GM12878 (cell line): ENCODE results near the gene PPP1R3E. TPM values are rescaled to one million over a fixed set of nuclear protein-coding genes. Genes with fewer than 3 reads are reported as not detected.

Source experiments
- ATAC-seq: fragments of 200-7000 bp; cut with Tn5 transposase; 3 replicates; pipeline ENCODE4 v1.9.1; 2020; ENCODE audit warnings: mild to moderate bottlenecking, moderate library complexity
- BruUV-seq: library from RNA; stranded (reverse); fragments of 400-500 nt; replicated peaks from 2 replicates; lab custom pipeline; 2021; lab: Mats Ljungman, UMichigan
- CTCF ChIA-PET: fragments of 300-600 bp; sonication (Branson Sonifier 250); formaldehyde crosslinking; extraction: SDS; loops from one replicate; lab custom pipeline; 2021; ENCODE audit warnings: inconsistent platforms; lab: Yijun Ruan, JAX
- POLR2A ChIA-PET: fragments of 350-600 bp; formaldehyde crosslinking; extraction: SDS; loops from one replicate; lab custom pipeline; 2021; ENCODE audit warnings: inconsistent platforms; lab: Charles Lee
- RAD21 ChIA-PET: fragments of 300-600 bp; sonication (Branson Sonifier 250); formaldehyde crosslinking; loops from one replicate; lab custom pipeline; 2023; ENCODE audit warnings: antibody characterized with exemption; ENCODE audit not compliant: unreplicated experiment; lab: Charles Lee
- SMC1A ChIA-PET: fragments of 300-600 bp; sonication (Branson Sonifier 250); formaldehyde crosslinking; loops from one replicate; lab custom pipeline; 2023; ENCODE audit not compliant: unreplicated experiment, uncharacterized antibody; lab: Charles Lee
- DNase-seq: peaks from one replicate; pipeline ENCODE4 v3.0.0-alpha.2; 2011; ENCODE audit warnings: low read depth, low spot score
- FAIRE-seq: peaks from 3 replicates; lab custom pipeline; 2011; peaks lifted over from hg19 to GRCh38; lab: Jason Lieb, UNC
- H2AFZ ChIP-seq: 2 replicates; pipeline ENCODE4 v1.6.0; 2011; ENCODE audit warnings: low read depth, low read length, control low read depth; ENCODE audit not compliant: control insufficient read depth
- H3K27ac ChIP-seq: 2 replicates; pipeline ENCODE4 v1.5.1; 2011; ENCODE audit warnings: control low read depth; ENCODE audit not compliant: control insufficient read depth, insufficient read depth
- H3K27me3 ChIP-seq, 2 experiments: replicated peaks in 1 of 2; 2 replicates each; pipeline versions ENCODE4 v1.6.0 to v1.6.1; 2011; ENCODE audit warnings: low read length in 1 of 2; ENCODE audit not compliant: control insufficient read depth in 2 of 2, insufficient read depth in 2 of 2
- H3K36me3 ChIP-seq, 2 experiments: 2 replicates each; pipeline ENCODE4 v1.5.1; 2011; ENCODE audit warnings: low read length in 1 of 2; ENCODE audit not compliant: control insufficient read depth in 2 of 2, insufficient read depth in 2 of 2
- H3K4me1 ChIP-seq: 2 replicates; pipeline ENCODE4 v1.6.1; 2011; ENCODE audit warnings: mild to moderate bottlenecking, low read length, moderate library complexity, mixed read lengths; ENCODE audit not compliant: control insufficient read depth, insufficient read depth
- H3K4me2 ChIP-seq: 2 replicates; pipeline ENCODE4 v1.6.0; 2011; ENCODE audit warnings: control low read depth; ENCODE audit not compliant: control insufficient read depth, insufficient read depth
- H3K4me3 ChIP-seq: fragments of 200-600 bp; sonication (generic); 2 replicates; pipeline ENCODE4 v1.5.1; 2016
- H3K79me2 ChIP-seq: 2 replicates; pipeline ENCODE4 v1.6.0; 2011; ENCODE audit warnings: low read length; ENCODE audit not compliant: control insufficient read depth, insufficient read depth
- H3K9ac ChIP-seq: 2 replicates; pipeline ENCODE4 v1.8.0; 2011; ENCODE audit warnings: low read length, control low read depth, mixed read lengths; ENCODE audit not compliant: control insufficient read depth, insufficient read depth
- H3K9me3 ChIP-seq: replicated peaks from 3 replicates; pipeline ENCODE4 v1.5.1; 2011; ENCODE audit warnings: mild to moderate bottlenecking, low read length; ENCODE audit not compliant: control insufficient read depth, insufficient read depth
- H4K20me1 ChIP-seq: 2 replicates; pipeline ENCODE4 v1.6.0; 2011; ENCODE audit not compliant: control insufficient read depth, insufficient read depth
- CBX5 ChIP-seq: sonication (generic); IDR thresholded peaks from 2 replicates; pipeline ENCODE4 v1.6.1; 2016; ENCODE audit warnings: low read depth, moderate library complexity, mild to moderate bottlenecking, inconsistent platforms
- RELA ChIP-seq: fragments of 450-650 bp; IDR thresholded peaks from 2 replicates; pipeline ENCODE4 v1.8.0; 2014; ENCODE audit warnings: borderline replicate concordance; ENCODE audit not compliant: partially characterized antibody
- TCF12 ChIP-seq: IDR thresholded peaks from 2 replicates; pipeline ENCODE4 v1.6.1; 2011; ENCODE audit warnings: low read depth, mild to moderate bottlenecking, low read length
- WRNIP1 ChIP-seq: IDR thresholded peaks from 2 replicates; pipeline ENCODE4 v1.6.1; 2011; ENCODE audit warnings: low read depth, low read length, improper control_type of control experiment, borderline replicate concordance
- WGBS: methylation state at CpG from one replicate; pipeline ENCODE4 v1.1.6; 2016; ENCODE audit warnings: low lambda C conversion rate; ENCODE audit not compliant: insufficient replicate concordance, insufficient coverage; ENCODE audit errors: missing lambda C conversion rate; 5-methylcytosine and 5-hydroxymethylcytosine counted together
- in situ Hi-C: fragments of 300-500 bp; cut with MboI; formaldehyde crosslinking; loops from 9 replicates; pipeline ENCODE4 v1.14.3; 2018; ENCODE audit warnings: mixed read lengths
- intact Hi-C: fragments of 100-400 bp; cut with micrococcal nuclease; formaldehyde crosslinking; loops from one replicate; pipeline ENCODE4 v1.14.2; 2022; ENCODE audit not compliant: unreplicated experiment
- polyA plus RNA-seq, 11 experiments: library from polyadenylated mRNA; depleted of rRNA in 4 of 11; unstranded in 6 of 11; stranded (reverse) in 5 of 11; fragments of >200 nt; fragmentation: Nextera tagmentation in 4 of 11; fragmentation: Illumina TruSeq in 1 of 11; extraction: Ambion mirVana in 4 of 11; extraction: Trizol in 1 of 11; gene quantifications; 1 replicate in 1 of 11; 2 replicates in 10 of 11; pipeline versions ENCODE4 v1.2.1 to v1.2.3, GENCODE V29; 2011 to 2016; ENCODE audit warnings: inconsistent platforms in 2 of 11, missing spikeins in 2 of 11, low read depth in 1 of 11
- small RNA-seq: library from RNA; depleted of rRNA; stranded (forward); fragments of <200 nt; gene quantifications from one replicate; pipeline ENCODE3, GENCODE V24; 2014
- total RNA-seq, 4 experiments: library from RNA; depleted of rRNA in 3 of 4; stranded (reverse); fragments of >200 nt in 3 of 4; fragmentation: Illumina TruSeq in 1 of 4; extraction: Trizol in 1 of 4; gene quantifications; 2 replicates each; pipeline versions ENCODE4 v1.2.1 to v1.2.3, GENCODE V29; 2013 to 2021
- TF ChIP-seq, protein P1 (sequence below): fragments of 450-650 bp; IDR thresholded peaks from 2 replicates; pipeline ENCODE4 v1.6.1; 2017; ENCODE audit warnings: mild to moderate bottlenecking, moderate library complexity

PPP1R3E gene
- total and polyA plus RNA-seq, 10 of the 15 experiments (the other 5 are each of a cell fraction or from before 2014, with no cell fraction given), result 4.6 to 26.4 (median 7.1) TPM

DNA sequence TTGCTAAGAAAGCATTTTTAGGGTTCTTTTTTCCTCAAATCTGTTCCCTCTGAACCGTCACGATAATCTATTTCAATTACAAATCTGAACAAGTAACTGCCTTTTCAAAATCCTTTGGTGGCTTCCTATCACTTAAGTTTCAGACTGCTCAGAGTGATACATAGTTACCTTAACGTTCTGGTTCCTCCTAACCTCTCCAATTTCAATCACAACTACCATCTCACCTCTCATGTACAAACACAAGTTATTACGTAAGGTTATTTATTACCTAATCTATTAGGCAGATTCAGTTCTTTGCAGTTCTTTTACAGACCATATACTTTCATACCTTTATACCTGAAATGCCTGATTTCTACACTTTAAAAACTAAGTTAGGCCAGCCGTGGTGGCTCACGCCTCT lies 52.8 kb downstream of the PPP1R3E start (continued):
- TF ChIP-seq, protein P1, sequence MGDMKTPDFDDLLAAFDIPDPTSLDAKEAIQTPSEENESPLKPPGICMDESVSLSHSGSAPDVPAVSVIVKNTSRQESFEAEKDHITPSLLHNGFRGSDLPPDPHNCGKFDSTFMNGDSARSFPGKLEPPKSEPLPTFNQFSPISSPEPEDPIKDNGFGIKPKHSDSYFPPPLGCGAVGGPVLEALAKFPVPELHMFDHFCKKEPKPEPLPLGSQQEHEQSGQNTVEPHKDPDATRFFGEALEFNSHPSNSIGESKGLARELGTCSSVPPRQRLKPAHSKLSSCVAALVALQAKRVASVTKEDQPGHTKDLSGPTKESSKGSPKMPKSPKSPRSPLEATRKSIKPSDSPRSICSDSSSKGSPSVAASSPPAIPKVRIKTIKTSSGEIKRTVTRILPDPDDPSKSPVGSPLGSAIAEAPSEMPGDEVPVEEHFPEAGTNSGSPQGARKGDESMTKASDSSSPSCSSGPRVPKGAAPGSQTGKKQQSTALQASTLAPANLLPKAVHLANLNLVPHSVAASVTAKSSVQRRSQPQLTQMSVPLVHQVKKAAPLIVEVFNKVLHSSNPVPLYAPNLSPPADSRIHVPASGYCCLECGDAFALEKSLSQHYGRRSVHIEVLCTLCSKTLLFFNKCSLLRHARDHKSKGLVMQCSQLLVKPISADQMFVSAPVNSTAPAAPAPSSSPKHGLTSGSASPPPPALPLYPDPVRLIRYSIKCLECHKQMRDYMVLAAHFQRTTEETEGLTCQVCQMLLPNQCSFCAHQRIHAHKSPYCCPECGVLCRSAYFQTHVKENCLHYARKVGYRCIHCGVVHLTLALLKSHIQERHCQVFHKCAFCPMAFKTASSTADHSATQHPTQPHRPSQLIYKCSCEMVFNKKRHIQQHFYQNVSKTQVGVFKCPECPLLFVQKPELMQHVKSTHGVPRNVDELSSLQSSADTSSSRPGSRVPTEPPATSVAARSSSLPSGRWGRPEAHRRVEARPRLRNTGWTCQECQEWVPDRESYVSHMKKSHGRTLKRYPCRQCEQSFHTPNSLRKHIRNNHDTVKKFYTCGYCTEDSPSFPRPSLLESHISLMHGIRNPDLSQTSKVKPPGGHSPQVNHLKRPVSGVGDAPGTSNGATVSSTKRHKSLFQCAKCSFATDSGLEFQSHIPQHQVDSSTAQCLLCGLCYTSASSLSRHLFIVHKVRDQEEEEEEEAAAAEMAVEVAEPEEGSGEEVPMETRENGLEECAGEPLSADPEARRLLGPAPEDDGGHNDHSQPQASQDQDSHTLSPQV, result no peak
- TF ChIP-seq RELA (no peak), CBX5 (no peak)
- TF ChIP-seq, all 136 proteins: peak for 0

DNA sequence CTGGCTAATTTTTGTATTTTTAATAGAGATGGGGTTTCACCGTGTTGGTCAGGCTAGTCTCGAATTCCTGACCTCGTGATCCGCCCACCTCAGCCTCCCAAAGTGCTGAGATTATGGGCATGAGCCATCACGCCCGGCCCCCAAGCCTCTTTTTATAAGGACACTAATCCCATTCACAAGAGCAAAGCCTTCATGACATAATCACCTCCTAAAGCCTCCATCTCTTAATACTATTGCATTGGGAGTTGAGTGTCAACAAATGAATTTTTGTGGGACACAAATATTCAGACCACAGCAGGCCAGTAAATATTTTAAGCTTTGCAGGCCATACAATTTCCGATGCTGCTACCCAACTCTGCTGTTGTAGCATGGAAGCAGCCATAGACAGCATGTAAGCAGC lies 54.1 kb downstream of the PPP1R3E start:
- no peaks in the 10 kb centered on the region for H3K9me3 ChIP-seq
- no peak overlapping the region for H2AFZ ChIP-seq
- ChIA-PET CTCF (interaction anchor here (1.1 kb wide), 1 partner anchor 63 kb away, joined by 3 read pairs; no protein-coding TSS in a partner anchor), POLR2A (interaction anchor here (0.7 kb wide), 1 partner anchor 500 kb away, joined by 5 read pairs; no protein-coding TSS in a partner anchor), SMC1A (no interaction called here), RAD21 (no interaction called here)
- DNase-seq (no peak), FAIRE-seq (no peak), ATAC-seq (no peak)
- no TSS peak for BruUV-seq
- H3K36me3 ChIP-seq, result no peaks in the 10 kb centered on the region
- no peaks in the 10 kb centered on the region for H3K79me2 ChIP-seq
- H3K27ac ChIP-seq, result no peak overlapping the region
- no peak overlapping the region for H3K9ac ChIP-seq
- no peaks in the 10 kb centered on the region for H3K4me1 ChIP-seq
- TF ChIP-seq TCF12 (no peak), WRNIP1 (no peak)
- no peak overlapping the region for H3K4me2 ChIP-seq
- in situ Hi-C loops, result no loop called here
- no peaks in the 10 kb centered on the region for H3K27me3 ChIP-seq
- H4K20me1 ChIP-seq, result no peaks in the 10 kb centered on the region
- 3% methylated on average over 7 of the region's 7 CpGs for WGBS
- intact Hi-C loops, result no loop called here
- no peak overlapping the region for H3K4me3 ChIP-seq

Small RNA genes within 50 kb of the gene (small RNA-seq; reads per million reads assigned to genes)
- not detected for gene RNU6-1046P

Other genes with a start within 250 kb of the PPP1R3E start
Only the 7 nearest of the 18 such genes appear.
- gene RNF212B, start 64.9 kb downstream of the PPP1R3E start, total RNA-seq (2014; rRNA removed), result not detected in 2 replicates
- not detected in 2 replicates for gene RNF212B, start 64.9 kb downstream of the PPP1R3E start, total RNA-seq (2014; rRNA removed; fragmentation: Illumina TruSeq; extraction: Trizol)
- not detected in 2 replicates for gene RNF212B, start 64.9 kb downstream of the PPP1R3E start, total RNA-seq (2021)
- gene RNF212B, start 64.9 kb downstream of the PPP1R3E start, polyA plus RNA-seq (2011; rRNA removed), result not detected in 2 replicates
- gene RNF212B, start 64.9 kb downstream of the PPP1R3E start, polyA plus RNA-seq (2014; fragmentation: Illumina TruSeq; extraction: Trizol), result not detected in 2 replicates
- gene RNF212B, start 64.9 kb downstream of the PPP1R3E start, polyA plus RNA-seq (2014; fragmentation: Nextera tagmentation; extraction: Ambion mirVana), result not detected
- not detected in 2 replicates for gene RNF212B, start 64.9 kb downstream of the PPP1R3E start, polyA plus RNA-seq (2014; rRNA removed)
- not detected for gene RNF212B, start 64.9 kb downstream of the PPP1R3E start, polyA plus RNA-seq (2016; fragmentation: Nextera tagmentation; extraction: Ambion mirVana)
- gene HOMEZ, start 16.7 kb downstream of the PPP1R3E start, total RNA-seq (2014; rRNA removed), result 14.3 and 14.7 TPM in 2 replicates
- 12.7 and 13.0 TPM in 2 replicates for gene HOMEZ, start 16.7 kb downstream of the PPP1R3E start, total RNA-seq (2014; rRNA removed; fragmentation: Illumina TruSeq; extraction: Trizol)
- gene HOMEZ, start 16.7 kb downstream of the PPP1R3E start, total RNA-seq (2021), result 15.2 and 15.3 TPM in 2 replicates
- 9.6 and 11.0 TPM in 2 replicates for gene HOMEZ, start 16.7 kb downstream of the PPP1R3E start, polyA plus RNA-seq (2011; rRNA removed)
- 17.8 and 19.3 TPM in 2 replicates for gene HOMEZ, start 16.7 kb downstream of the PPP1R3E start, polyA plus RNA-seq (2014; fragmentation: Illumina TruSeq; extraction: Trizol)
- 1 to 10 TPM; 2.6 to 3.6 TPM for gene HOMEZ, start 16.7 kb downstream of the PPP1R3E start, polyA plus RNA-seq (2014; fragmentation: Nextera tagmentation; extraction: Ambion mirVana)
- gene HOMEZ, start 16.7 kb downstream of the PPP1R3E start, polyA plus RNA-seq (2014; rRNA removed), result 11.2 and 12.9 TPM in 2 replicates
- 10 to 100 TPM; 13.3 to 16.2 TPM for gene HOMEZ, start 16.7 kb downstream of the PPP1R3E start, polyA plus RNA-seq (2016; fragmentation: Nextera tagmentation; extraction: Ambion mirVana)
- 5.8 and 6.3 TPM in 2 replicates for gene BCL2L2, start 4.0 kb upstream of the PPP1R3E start, total RNA-seq (2014; rRNA removed)
- gene BCL2L2, start 4.0 kb upstream of the PPP1R3E start, total RNA-seq (2014; rRNA removed; fragmentation: Illumina TruSeq; extraction: Trizol), result 7.9 and 8.3 TPM in 2 replicates
- gene BCL2L2, start 4.0 kb upstream of the PPP1R3E start, total RNA-seq (2021), result 9.7 and 12.5 TPM in 2 replicates
- 14.7 and 15.4 TPM in 2 replicates for gene BCL2L2, start 4.0 kb upstream of the PPP1R3E start, polyA plus RNA-seq (2011; rRNA removed)
- 9.6 and 10.1 TPM in 2 replicates for gene BCL2L2, start 4.0 kb upstream of the PPP1R3E start, polyA plus RNA-seq (2014; fragmentation: Illumina TruSeq; extraction: Trizol)
- gene BCL2L2, start 4.0 kb upstream of the PPP1R3E start, polyA plus RNA-seq (2014; fragmentation: Nextera tagmentation; extraction: Ambion mirVana), result 1 to 10 TPM; 1.4 to 3.1 TPM
- 13.3 and 14.0 TPM in 2 replicates for gene BCL2L2, start 4.0 kb upstream of the PPP1R3E start, polyA plus RNA-seq (2014; rRNA removed)
- 1 to 10 TPM; 1.5 to 2.2 TPM for gene BCL2L2, start 4.0 kb upstream of the PPP1R3E start, polyA plus RNA-seq (2016; fragmentation: Nextera tagmentation; extraction: Ambion mirVana)
- 83.4 and 90.6 TPM in 2 replicates for gene PABPN1, start 18.6 kb upstream of the PPP1R3E start, total RNA-seq (2014; rRNA removed)
- gene PABPN1, start 18.6 kb upstream of the PPP1R3E start, total RNA-seq (2014; rRNA removed; fragmentation: Illumina TruSeq; extraction: Trizol), result 106 TPM in 2 replicates
- 189 and 206 TPM in 2 replicates for gene PABPN1, start 18.6 kb upstream of the PPP1R3E start, total RNA-seq (2021)
- gene PABPN1, start 18.6 kb upstream of the PPP1R3E start, polyA plus RNA-seq (2011; rRNA removed), result 222 and 248 TPM in 2 replicates
- 206 and 231 TPM in 2 replicates for gene PABPN1, start 18.6 kb upstream of the PPP1R3E start, polyA plus RNA-seq (2014; fragmentation: Illumina TruSeq; extraction: Trizol)
- gene PABPN1, start 18.6 kb upstream of the PPP1R3E start, polyA plus RNA-seq (2014; fragmentation: Nextera tagmentation; extraction: Ambion mirVana), result 10 to 100 TPM; 31.3 to 35.6 TPM
- 149 and 158 TPM in 2 replicates for gene PABPN1, start 18.6 kb upstream of the PPP1R3E start, polyA plus RNA-seq (2014; rRNA removed)
- gene PABPN1, start 18.6 kb upstream of the PPP1R3E start, polyA plus RNA-seq (2016; fragmentation: Nextera tagmentation; extraction: Ambion mirVana), result 10 to 100 TPM; 76.8 to 99.4 TPM
- not detected in 2 replicates for gene SLC22A17, start 50.0 kb upstream of the PPP1R3E start, total RNA-seq (2014; rRNA removed)
- not detected in 2 replicates for gene SLC22A17, start 50.0 kb upstream of the PPP1R3E start, total RNA-seq (2014; rRNA removed; fragmentation: Illumina TruSeq; extraction: Trizol)
- 0.11 TPM in 1 of 2 replicates, not detected in the other for gene SLC22A17, start 50.0 kb upstream of the PPP1R3E start, total RNA-seq (2021)
- gene SLC22A17, start 50.0 kb upstream of the PPP1R3E start, polyA plus RNA-seq (2011; rRNA removed), result not detected in 2 replicates
- gene SLC22A17, start 50.0 kb upstream of the PPP1R3E start, polyA plus RNA-seq (2014; fragmentation: Illumina TruSeq; extraction: Trizol), result not detected in 2 replicates
- not detected for gene SLC22A17, start 50.0 kb upstream of the PPP1R3E start, polyA plus RNA-seq (2014; fragmentation: Nextera tagmentation; extraction: Ambion mirVana)
- not detected in 2 replicates for gene SLC22A17, start 50.0 kb upstream of the PPP1R3E start, polyA plus RNA-seq (2014; rRNA removed)
- gene SLC22A17, start 50.0 kb upstream of the PPP1R3E start, polyA plus RNA-seq (2016; fragmentation: Nextera tagmentation; extraction: Ambion mirVana), result not detected
- gene EFS, start 62.3 kb upstream of the PPP1R3E start, total RNA-seq (2014; rRNA removed), result not detected in 2 replicates
- not detected in 2 replicates for gene EFS, start 62.3 kb upstream of the PPP1R3E start, total RNA-seq (2014; rRNA removed; fragmentation: Illumina TruSeq; extraction: Trizol)
- gene EFS, start 62.3 kb upstream of the PPP1R3E start, total RNA-seq (2021), result 0.08 TPM in 1 of 2 replicates, not detected in the other
- gene EFS, start 62.3 kb upstream of the PPP1R3E start, polyA plus RNA-seq (2011; rRNA removed), result not detected in 2 replicates
- gene EFS, start 62.3 kb upstream of the PPP1R3E start, polyA plus RNA-seq (2014; fragmentation: Illumina TruSeq; extraction: Trizol), result not detected in 2 replicates
- gene EFS, start 62.3 kb upstream of the PPP1R3E start, polyA plus RNA-seq (2014; fragmentation: Nextera tagmentation; extraction: Ambion mirVana), result not detected
- not detected in 2 replicates for gene EFS, start 62.3 kb upstream of the PPP1R3E start, polyA plus RNA-seq (2014; rRNA removed)
- not detected for gene EFS, start 62.3 kb upstream of the PPP1R3E start, polyA plus RNA-seq (2016; fragmentation: Nextera tagmentation; extraction: Ambion mirVana)
- gene IL25, start 70.0 kb upstream of the PPP1R3E start, total RNA-seq (2014; rRNA removed), result not detected in 2 replicates
- not detected in 2 replicates for gene IL25, start 70.0 kb upstream of the PPP1R3E start, total RNA-seq (2014; rRNA removed; fragmentation: Illumina TruSeq; extraction: Trizol)
- not detected in 2 replicates for gene IL25, start 70.0 kb upstream of the PPP1R3E start, total RNA-seq (2021)
- not detected in 2 replicates for gene IL25, start 70.0 kb upstream of the PPP1R3E start, polyA plus RNA-seq (2011; rRNA removed)
- gene IL25, start 70.0 kb upstream of the PPP1R3E start, polyA plus RNA-seq (2014; fragmentation: Illumina TruSeq; extraction: Trizol), result not detected in 2 replicates
- gene IL25, start 70.0 kb upstream of the PPP1R3E start, polyA plus RNA-seq (2014; fragmentation: Nextera tagmentation; extraction: Ambion mirVana), result not detected
- gene IL25, start 70.0 kb upstream of the PPP1R3E start, polyA plus RNA-seq (2014; rRNA removed), result not detected in 2 replicates
- gene IL25, start 70.0 kb upstream of the PPP1R3E start, polyA plus RNA-seq (2016; fragmentation: Nextera tagmentation; extraction: Ambion mirVana), result not detected